AG04449 (cell line): Measurements from ENCODE around the gene DDX1.

Source experiments
- CTCF ChIA-PET: fragments of 350-600 bp; formaldehyde crosslinking; extraction: SDS; loops from one replicate; lab custom pipeline; 2021; ENCODE audit warnings: antibody characterized with exemption; lab: Yijun Ruan, JAX
- POLR2A ChIA-PET: fragments of 400-600, 350-600 bp; formaldehyde crosslinking; extraction: SDS; loops from one replicate; lab custom pipeline; 2020; ENCODE audit warnings: antibody characterized with exemption, inconsistent platforms; lab: Yijun Ruan, JAX
- DNase-seq: peaks from one replicate; pipeline ENCODE4 v3.0.0-alpha.2; 2010; ENCODE audit warnings: low read depth, low spot score
- H3K4me3 ChIP-seq: 2 replicates; pipeline ENCODE4 v1.5.1; 2011; ENCODE audit warnings: low read depth, mild to moderate bottlenecking, control low read depth, low read length
- TF ChIP-seq, protein P1 (sequence below): IDR thresholded peaks from one replicate; pipeline ENCODE4 v1.5.1; 2011; ENCODE audit warnings: mild to moderate bottlenecking, moderate library complexity, low read length, control low read depth, inconsistent platforms; ENCODE audit not compliant: insufficient read depth; ENCODE audit errors: missing control alignments

The DDX1 gene

DNA sequence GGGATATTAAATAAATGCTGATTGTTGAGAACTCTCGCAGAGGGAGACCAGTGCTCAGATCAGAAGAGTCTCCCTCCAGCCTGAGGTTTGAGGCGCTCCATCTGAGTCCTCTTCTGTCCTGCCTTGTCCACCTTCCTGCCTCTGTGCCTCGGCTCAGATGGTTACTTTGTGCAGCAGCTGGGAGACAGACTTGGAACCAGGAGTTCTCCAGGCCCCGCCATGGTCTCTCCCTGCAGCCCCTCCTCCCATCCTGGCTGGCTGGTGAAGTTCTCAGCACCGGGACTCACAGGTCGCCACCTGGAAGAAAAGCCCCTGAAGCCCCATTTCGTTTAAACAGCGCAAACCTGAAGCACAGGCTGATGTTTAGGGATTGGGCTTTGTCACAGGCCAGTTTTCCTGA, 60.6 kb downstream of the DDX1 start:
- no peak overlapping the region for H3K4me3 ChIP-seq
- DNase-seq = no peak
- TF ChIP-seq, protein P1, sequence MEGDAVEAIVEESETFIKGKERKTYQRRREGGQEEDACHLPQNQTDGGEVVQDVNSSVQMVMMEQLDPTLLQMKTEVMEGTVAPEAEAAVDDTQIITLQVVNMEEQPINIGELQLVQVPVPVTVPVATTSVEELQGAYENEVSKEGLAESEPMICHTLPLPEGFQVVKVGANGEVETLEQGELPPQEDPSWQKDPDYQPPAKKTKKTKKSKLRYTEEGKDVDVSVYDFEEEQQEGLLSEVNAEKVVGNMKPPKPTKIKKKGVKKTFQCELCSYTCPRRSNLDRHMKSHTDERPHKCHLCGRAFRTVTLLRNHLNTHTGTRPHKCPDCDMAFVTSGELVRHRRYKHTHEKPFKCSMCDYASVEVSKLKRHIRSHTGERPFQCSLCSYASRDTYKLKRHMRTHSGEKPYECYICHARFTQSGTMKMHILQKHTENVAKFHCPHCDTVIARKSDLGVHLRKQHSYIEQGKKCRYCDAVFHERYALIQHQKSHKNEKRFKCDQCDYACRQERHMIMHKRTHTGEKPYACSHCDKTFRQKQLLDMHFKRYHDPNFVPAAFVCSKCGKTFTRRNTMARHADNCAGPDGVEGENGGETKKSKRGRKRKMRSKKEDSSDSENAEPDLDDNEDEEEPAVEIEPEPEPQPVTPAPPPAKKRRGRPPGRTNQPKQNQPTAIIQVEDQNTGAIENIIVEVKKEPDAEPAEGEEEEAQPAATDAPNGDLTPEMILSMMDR = no peak
- ChIA-PET POLR2A (no interaction called here), CTCF (no interaction called here)

DNA sequence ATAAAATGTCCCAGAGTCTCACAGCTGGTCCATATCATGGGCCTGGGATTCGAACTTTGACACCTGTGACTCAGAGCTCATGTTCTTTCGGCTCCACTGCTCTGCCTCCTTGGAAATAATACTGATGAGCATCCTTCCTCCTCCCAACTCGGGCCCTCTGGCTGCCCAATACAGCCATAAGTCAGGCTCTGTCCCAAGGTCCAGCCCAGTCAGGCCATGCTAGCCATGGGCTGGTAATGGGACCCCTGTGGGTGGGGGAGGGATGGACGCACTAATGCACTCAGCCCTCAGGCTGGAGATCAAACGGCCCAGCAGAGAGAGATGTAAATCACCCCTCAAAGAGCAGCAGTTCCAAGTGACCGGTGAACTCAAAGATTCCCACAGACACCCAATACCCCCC, 61.1 kb downstream of the DDX1 start:
- TF ChIP-seq, protein P1 = no peak
- CTCF ChIA-PET = no interaction called here
- POLR2A ChIA-PET = no interaction called here
- H3K4me3 ChIP-seq = no peak overlapping the region
- DNase-seq = no peak

DNA sequence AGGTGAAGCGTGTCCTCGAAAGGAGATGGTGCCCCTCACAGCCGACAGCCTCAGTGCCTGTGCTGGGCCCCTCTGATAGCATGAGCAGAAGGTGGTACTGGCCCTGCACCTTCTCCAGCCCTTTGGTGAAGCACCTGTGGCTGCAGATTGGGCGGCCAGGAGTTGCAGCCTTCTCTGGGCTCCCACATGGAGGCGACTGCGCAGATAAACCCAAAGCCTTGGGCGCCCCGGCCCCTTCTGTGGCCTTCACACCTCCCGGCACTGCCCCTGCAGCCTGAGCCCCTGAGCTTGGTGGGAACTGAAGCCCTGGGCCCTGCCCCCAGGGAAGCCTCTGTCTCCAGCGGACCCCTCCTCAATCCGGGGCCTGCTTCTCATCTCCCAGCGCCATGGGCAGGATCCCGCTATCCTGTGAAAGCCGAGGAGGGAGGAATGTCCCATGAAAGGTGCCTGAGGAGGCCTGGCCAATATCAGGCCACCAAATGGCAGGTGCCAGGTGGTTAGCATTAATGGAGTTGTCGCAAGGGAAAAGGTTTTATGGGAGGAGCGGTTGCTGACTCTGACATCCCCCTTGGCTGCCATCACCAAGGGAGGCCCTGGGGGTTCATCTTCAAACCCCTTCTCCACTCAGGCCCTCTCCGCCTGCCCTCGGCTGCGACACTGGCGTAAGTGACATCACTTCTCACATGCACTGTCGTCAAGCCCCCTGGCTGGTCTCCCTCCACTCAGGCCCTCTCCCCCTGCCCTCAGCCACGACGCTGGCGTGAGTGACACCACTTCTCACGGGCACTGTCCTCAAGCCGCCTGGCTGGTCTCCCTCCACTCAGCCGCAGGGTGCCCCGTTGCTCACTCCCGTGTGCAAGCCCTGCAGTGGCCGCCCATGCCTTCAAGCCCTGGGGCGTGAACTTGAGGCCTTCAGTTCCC, 62.4 kb downstream of the DDX1 start:
- ChIA-PET POLR2A (no interaction called here), CTCF (no interaction called here)
- TF ChIP-seq, protein P1 = no peak
- H3K4me3 ChIP-seq = no peak overlapping the region
- no peak for DNase-seq

- ChIA-PET CTCF (no interaction called here), POLR2A (no interaction called here)
- H3K4me3 ChIP-seq = no peak overlapping the region
- no peak for DNase-seq
- TF ChIP-seq, protein P1 = no peak
These were observed 63.0 kb downstream of the DDX1 start for GRCh38 chr2:15654727-15655073.

DNA sequence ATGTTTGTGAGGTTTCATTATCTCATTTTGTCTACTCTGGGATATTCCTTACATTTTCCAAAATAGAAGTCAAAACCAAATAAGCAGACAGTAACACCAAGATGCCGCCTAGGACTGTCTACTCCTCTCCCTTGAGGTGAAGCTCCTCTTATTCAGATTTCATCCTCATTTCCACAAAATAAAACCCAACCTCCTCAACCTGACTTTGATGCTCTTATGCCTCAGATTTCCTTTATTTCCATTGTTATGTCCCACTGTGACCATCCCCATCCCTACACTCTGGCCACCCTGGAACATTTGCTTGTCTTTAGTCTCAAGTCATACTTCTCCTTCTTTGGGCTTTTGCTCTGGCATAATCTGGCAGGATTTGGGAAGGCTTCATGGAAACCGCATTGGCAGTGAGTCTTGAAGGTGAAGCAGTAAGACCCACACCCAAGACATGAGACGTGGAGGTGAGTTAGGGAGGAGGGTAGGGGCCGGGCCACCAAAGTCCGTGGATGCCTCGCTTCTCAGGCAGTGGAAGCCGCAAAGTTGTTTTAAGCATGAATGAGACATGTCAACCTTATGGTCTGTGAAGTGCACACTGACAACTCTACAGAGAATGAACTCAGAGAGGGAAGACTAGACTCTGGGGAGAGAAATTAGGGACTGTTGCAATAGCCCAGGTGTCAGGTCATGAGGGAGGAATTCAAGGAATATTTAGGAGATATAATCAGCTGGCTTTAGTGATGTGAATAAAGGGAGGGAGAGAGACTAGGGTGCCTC, 63.6 kb downstream of the DDX1 start:
- CTCF ChIA-PET = no interaction called here

More for the DNA sequence above, 63.6 kb downstream of the DDX1 start:
- DNase-seq = no peak
- no peak overlapping the region for H3K4me3 ChIP-seq
- POLR2A ChIA-PET = no interaction called here
- TF ChIP-seq, protein P1 = no peak
